NCI-H2227 treated with DMSO at 0.1 percent for 48 hours (cell line): ENCODE data around the gene ANKLE2.
A peak's percentile ranks its signal among the peaks of the same experiment; 100 is the strongest.
"Not testable (repeated sequence)": the region's sequence is repeated elsewhere in the genome, so short reads cannot be mapped to it uniquely, and the experiment has no call there.

ENCODE experiments used
- DNase-seq: peaks from one replicate; lab custom pipeline; 2025; lab: John Stamatoyannopoulos, UW

ANKLE2 gene

DNA sequence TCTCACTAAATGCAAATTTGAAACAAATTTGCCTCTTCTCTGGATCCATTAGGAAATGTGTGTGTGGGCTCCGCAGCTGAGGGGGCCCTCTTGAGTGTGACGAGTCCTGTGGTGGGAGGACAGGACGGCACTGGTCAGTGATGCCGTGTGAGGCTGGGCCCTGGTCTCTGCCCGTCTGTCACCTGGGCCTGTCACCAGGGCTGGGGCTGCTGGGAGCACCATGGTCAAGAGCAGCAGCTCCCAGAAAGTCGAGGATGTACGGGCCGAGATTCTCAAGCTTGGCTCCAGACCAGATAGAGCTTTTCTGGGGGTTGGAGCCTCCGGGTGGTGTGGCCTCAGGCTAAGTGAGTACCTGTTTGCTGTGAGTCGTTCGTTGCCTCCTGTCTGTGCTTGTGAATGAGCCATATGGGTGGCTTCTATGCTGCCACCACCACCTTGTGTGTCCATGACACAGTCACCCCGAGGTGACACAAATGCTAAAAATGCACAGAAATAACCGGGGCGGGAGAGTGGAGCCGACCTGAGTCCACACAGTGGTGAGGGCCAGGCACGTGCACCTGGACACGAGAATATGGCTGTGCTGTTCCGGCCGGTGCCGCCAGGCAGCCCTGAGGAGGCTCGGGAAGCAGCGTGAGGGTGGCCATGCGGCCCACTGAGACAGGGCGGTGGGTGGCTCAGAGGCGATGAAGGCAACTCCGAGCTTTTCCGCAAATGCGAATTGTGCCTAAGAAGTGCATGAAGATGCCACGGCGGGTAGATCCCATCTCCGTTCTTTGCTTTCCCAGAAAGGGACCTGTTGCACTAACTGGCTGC, 42.3 kb downstream of the ANKLE2 start:
- no peak for DNase-seq

DNA sequence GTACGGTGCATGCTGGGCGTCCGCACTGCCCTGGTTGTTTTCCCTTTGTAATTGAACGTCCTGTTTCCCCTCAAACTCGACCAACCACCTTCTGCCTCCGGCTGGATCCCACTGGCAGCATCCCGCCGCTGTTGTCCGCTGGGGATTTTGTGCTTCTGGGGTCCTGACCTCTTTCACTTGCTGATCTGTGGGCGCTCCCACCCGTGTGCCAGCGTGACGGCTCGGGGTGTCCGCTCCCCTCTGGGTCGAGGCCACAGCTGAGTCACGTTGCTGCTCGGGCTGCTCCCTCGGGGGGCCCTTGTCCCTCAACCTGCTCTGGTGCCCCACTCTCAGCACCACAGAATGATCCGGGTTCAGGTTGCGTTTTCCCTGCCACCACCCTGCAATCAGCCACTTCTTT, 43.0 kb downstream of the ANKLE2 start:
- DNase-seq, result no peak

DNA sequence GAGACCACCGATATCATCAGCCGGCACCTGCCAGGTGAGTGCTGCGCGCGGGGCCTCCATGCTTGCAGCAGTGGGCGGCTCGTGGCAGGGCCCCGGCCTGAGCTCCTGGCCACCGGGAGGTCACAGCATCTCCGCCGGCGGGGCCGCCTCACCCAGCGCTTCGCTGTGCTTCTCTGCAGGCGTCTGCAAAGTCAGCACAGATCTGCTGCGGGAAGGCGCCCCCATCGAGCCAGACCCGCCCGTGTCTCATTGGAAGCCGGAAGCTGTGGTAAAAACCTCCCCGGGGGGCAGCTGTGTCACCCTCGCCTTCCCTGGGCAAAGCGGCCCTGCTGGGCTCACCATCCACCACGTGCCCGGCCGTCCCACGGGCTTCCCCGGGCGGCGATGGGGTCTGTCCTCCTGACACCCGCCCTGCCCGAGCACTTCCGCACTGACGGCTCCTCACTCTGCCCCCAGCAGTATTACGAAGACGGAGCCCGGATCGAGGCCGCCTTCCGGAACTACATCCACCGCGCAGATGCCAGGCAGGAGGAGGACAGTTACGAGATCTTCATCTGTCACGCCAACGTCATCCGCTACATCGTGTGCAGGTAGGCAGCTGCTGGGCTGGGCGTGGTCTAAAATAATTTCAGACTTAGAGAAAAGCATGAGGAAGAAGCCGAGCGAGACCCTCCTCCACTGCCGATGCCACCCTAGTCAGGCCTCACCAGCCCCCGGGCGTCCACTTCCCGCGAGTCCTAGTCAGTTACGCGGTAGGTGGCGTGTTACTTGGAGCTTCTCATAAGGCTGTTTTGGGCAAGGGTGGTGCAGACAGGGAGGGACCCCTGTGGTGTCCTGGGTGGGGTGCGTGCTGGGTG, 43.9 kb downstream of the ANKLE2 start:
- DNase-seq, result no peak

DNA sequence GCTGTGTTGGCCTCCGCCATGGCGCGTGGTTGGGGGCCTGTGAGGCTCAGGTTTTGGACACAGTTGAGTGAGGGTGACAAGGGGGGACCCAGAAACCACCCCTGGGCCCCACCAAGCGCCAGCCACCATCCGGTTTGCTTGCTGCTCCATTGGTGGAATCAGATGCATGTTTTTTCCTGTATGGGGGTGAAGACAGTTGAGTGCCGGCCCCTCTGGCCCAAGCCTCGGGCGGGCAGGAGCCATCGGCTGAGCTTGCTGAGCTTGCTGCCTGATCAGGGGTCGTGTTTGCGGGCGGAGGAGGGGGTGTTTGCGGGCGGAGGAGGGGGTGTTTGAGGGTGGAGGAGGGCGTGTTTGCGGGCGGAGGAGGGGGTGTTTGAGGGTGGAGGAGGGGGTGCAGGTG, 44.6 kb downstream of the ANKLE2 start:
- no peak for DNase-seq

DNA sequence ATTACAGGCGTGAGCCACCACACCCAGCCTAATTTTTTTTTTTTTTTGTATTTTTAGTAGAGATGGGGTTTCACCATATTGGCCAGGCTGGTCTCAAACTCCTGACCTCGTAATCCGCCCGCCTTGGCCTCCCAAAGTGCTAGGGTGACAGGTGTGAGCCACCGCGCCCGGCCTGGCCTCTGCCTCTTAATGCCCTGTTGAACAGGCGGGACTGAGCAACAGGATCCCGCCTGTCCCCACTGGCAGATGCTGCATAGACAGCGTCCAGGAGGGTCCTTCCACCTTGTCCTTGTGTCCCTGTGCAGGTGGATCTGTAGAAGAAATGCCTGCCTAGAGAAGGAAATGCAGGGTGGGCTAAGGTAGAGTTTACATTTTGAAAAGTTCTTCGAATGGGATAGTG, 45.3 kb downstream of the ANKLE2 start:
- DNase-seq, result no peak

DNA sequence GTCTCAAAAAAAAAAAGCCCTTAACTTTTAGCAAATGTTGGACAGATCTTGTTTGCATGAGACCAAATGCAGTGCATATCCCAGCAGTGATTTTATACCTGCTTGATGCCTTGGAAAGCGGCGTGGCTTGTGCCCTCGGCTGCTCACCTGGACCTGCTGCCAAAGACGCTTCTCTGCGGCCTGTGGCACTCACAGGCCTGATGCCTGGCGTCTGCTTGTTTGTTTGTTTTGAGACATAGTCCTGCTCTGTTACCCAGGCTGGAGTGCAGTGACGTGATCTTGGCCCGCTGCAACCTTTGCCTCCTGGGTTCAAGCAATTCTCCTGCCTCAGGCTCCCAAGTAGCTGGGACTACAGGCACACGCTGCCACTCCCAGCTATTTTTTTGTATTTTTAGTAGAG, 45.8 kb downstream of the ANKLE2 start:
- no peak for DNase-seq

DNA sequence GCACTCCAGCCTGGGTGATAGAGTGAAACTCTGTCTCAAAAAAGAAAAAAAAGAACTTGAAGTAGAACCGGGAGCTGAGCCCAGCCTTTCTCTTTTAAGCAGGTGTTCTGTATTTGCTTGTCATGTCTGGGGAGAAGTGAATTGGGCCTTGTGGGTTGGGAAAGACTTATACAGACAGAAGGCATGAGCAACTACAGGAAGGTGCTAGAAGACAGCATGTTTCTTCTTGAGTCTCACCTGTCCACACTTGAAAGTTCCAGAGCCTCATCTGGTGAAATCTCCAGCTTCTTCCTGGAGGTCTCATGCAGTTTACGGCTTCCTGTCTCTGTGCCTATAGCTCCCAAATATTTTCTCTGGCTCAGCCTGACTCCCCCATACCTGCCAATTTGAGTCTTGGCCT, 48.5 kb downstream of the ANKLE2 start:
- DNase-seq, result no peak

DNA sequence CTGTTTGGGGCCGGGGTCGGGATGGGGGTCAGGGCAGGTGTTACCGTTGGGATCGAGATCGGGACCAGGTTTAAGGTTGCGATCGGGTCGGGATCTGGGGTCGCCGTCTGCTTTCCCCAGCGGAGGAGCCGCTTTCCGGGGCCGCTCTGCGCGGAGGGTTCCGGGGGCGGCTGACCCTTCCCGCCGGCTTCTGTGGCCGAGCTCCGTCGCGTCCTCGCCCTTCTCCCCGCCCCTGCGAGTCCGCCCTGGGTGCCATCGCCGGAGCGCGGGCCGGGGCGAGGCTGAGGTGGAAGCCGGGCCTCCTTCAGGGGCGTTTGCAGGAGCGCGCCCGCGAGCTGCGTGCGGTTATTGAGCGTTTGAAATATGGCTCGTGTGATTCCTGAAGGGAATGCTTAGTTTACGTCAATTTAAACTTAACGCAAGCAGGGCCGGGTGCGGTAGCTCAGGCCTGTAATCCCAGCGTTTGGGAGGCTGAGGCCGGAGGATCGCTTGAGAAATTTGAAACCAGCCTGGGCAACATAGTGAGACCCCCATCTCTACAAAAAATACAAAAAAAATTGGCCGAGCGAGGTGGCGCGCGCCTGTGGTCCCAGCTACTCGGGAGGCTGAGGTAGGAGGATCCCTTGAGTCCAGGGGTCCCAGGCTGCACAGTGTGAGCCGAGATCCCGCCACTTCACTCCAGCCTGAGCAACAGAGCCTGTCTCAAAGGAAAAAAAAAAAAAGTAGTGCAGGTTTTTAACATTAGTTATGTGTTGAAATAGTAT, 50.4 kb downstream of the ANKLE2 start:
- no peak for DNase-seq

DNA sequence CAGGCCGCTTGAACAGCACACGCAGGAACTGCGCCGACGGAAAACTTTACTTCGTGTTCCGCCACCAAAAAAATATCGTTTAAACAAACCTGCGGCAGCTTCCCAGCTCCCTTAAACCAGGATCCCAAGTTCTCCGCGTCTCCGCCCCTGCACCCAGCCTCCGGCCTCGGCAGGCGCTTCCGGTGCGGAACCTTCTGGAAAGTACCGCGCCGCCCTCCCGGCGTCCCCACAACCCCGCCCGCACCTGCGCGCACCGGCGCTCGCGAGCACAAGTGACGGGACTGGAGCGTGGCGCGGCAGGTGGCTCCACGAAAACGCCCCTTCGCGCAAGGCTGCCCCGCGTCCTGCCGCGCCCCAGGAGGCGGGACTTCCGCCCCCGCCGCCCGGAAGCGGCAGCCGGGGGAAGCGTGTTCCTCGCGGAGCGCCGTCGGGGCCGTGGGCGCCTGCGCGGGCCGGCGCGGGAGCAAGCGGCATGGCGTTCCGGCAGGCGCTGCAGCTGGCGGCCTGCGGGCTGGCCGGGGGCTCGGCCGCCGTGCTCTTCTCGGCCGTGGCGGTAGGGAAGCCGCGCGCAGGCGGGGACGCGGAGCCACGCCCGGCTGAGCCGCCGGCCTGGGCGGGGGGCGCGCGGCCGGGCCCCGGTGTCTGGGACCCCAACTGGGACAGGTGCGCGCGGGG, 51.1 kb downstream of the ANKLE2 start, which contains the start of gene PGAM5:
PGAM5 (plus strand) TSS at position 438 of the 675 bp plus-strand sequence; CDS start at position 473, 35 bp downstream.
- peak; percentile 88 for DNase-seq

DNA sequence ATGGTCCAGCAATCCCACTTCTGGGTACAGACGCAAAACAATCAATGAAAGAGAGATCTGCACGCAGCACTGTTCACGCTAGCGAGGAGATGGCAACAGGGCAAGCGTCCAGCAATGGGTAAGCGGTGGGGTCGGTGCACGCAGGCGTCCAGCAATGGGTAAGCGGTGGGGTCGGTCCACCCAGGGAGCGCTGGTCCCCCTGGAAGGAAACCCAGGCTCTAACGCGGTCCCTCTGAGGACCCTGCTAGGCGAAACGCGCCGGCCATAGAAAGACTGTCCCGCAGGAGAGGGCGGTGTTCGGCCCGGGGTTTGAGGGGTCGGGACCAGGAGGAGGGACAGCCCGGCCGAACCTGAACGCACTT, 51.6 kb downstream of the ANKLE2 start:
- DNase-seq, result no peak

DNA sequence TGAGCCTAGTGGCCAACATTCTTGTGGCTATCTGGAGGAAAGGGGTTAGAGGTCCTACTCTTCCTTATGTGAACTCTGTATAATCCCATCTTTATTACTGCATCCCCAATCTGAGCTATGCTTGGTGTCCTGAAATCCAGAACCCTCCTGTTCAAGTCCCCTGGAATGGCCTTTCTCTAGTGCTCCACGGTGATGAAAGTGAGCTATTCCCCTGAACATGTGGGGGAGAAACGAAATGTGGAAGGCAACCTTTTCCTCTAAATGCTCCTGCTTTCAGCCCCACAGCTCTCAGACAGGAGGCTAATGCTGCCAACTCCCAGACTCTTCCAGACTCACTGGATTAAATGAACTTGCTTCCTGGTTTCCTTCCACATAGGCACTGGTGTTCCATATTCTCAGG, 53.5 kb downstream of the ANKLE2 start:
- DNase-seq, result no peak

DNA sequence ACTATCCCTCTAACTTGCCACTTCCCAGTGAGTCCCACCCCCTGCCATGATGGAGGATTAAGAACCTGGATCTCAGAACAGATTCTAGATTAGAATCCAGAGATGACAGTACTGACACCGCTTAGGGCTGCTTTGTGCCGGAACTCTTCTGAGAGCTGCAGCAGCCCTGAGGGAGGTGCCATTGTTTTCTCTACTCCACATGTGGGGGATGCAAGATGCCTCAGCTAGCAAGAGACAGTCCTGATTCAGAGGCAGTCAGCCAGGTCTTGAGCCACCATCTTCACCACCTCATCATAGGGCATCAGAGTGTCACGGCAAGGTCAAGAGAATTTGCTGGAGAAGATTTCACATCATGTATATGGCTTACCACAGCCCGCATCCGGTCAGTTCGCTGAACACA, 54.4 kb downstream of the ANKLE2 start:
- DNase-seq, result no peak

DNA sequence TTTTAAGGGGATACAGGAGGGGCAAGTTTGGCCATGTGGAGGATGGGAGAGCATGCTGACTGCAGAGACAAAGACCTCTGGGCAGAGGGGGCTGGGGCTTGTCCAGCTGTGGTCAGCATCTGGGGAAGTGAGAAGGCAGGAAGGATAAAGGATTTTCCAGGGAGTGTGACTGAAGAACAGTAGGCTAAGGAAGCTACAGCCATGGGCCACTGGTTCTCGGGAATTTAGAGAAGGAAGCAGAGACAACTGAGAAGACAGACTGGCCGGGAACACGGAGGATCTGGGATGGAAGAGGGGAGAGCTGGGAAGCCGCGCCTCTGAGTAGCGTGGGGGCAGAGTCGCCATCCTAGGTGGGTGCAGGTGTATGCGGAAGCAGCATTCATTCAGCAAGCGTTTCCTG, 58.0 kb downstream of the ANKLE2 start:
- DNase-seq, result no peak

DNA sequence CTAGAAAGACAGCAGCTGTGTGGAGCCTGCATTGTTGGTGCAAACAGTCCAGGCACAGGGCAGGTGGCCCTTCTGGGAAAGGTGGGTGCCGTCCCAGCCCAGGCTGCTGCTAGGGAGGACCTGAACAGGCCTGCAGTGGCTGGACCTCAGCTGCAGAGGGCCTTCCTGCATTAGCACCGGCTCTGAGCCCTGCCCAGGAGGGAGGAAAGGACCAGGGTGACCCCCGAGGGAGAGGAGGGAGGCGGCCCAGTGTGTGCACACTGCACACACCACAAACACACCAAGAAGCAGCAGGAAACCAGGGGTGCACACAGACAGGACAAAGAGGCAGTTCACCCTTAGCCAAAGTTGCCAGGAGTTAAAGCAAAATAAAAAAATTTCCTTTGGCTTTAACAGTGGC, 59.0 kb downstream of the ANKLE2 start:
- no peak for DNase-seq

DNA sequence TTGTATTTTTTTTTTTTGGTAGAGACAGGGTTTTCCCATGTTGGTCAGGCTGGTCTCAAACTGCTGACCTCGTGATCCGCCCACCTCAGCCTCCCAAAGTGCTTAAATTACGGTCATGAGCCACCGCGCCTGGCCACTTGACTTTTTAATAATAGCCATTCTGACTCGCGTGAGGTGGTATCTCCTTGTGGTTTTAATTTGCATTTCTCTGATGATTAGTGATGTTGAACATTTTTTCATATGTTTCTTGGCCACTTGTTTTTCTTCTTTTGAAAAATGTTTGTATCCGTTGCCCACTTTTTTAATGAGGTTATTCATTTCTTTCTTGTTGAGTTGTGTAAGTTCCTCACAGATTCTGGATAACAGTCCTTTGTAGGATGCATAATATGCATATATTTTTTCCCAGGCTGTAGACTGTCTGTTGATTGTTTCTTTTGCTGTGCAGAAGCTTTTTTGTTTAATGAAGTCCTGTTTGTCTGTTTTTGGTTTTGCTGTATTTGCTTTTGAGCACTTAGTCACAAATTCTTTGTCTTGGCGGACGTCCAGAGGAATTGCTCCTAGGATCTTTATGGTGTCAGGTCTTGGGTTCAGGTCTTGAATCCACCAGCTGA, 61.3 kb downstream of the ANKLE2 start:
- no peak for DNase-seq

DNA sequence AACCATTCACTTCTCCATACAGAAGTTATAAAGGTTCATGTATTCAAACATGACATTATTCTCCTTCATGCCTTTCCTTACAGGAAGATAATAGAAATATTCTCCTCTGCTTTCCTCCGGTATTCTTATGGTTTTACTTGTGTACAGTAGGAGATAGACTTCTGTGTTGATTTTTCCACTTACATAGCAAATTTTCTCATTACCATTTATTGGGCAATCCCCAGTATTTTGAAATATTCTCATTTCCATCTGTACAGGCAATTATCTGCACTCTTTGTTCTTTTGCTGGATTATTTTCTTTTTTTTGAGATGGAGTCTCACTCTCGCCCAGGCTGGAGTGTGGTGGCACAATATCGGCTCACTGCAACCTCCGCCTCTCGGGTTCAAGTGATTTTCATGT, 63.3 kb downstream of the ANKLE2 start:
- no peak for DNase-seq

DNA sequence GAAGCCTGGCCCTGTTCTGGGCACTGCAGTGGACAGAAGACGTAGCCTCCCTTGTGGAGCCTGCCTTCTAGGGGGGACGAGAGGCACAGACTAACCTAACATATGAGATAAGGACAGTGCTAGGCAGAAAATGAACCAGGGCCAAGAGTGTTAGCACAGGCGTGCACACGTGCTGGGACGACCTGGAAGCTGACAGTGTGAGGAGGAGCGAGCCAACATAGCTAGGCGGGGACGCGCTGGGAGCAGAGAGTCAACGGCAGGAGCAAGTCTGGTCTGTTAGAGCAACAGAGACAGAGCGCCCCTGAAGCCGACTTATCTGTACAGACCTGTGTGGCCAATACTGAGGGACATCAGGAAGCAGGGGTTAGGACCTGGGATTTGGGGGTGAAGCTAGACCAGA, 66.2 kb downstream of the ANKLE2 start:
- DNase-seq, result no peak

DNA sequence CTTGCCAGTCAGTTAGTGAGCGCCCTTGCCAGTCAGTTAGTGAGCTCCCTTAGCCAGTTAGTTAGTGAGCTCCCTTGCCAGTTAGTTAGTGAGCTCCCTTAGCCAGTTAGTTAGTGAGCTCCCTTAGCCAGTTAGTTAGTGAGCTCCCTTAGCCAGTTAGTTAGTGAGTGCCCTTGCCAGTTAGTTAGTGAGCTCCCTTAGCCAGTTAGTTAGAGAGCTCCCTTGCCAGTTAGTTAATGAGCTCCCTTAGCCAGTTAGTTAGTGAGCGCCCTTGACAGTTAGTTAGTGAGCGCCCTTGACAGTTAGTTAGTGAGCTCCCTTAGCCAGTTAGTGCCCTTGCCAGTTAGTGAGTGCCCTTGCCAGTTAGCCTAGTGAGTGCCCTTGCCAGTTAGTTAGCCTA, 66.7 kb downstream of the ANKLE2 start:
- DNase-seq, result not testable (repeated sequence)

DNA sequence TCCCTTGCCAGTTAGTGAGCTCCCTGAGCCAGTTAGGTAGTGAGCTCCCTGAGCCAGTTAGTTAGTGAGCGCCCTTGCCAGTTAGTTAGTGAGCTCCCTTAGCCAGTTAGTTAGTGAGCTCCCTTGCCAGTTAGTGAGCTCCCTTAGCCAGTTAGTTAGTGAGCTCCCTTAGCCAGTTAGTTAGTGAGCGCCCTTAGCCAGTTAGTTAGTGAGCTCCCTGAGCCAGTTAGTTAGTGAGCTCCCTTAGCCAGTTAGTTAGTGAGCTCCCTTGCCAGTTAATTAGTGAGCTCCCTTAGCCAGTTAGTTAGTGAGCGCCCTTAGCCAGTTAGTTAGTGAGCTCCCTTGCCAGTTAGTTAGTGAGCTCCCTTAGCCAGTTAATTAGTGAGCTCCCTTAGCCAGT, 69.6 kb downstream of the ANKLE2 start:
- not testable (repeated sequence) for DNase-seq

DNA sequence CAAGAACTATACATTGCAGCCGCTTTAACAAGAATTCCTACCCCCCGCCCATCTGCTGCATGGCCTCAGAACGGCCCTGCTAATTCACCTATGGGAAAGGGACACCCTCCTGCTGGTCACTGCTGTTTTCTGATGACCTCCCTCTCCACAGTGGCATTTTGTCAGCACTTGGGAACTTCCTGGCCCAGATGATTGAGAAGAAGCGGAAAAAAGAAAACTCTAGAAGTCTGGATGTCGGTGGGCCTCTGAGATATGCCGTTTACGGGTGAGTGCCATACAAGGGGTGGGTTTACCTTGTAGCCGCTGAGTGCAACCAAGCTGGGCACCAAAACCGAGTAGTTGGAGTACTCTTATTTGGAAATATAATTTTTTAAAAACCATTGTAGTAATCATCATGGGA, 71.5 kb downstream of the ANKLE2 start:
- DNase-seq, result no peak

DNA sequence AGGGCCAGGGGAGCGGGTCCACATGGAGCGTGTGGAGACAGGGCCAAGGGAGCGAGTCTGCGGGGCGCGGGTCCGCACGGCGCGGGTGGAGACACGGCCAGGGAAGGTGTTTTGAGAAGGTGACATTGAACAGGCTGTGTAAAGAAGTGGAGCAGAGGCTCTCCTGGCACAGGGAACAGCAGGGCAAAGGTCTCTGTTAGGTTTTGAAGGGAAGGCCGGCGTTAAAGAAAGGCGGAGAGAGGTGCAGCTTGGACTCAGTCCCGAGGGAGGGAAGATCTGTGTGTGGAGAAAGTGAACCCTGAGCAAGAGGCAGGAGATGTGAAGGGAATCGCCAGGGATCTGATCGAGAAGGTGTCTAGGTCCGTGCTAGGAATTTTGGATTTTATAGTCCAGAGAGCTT, 72.4 kb downstream of the ANKLE2 start:
- no peak for DNase-seq
